HepG2 (cell line): ENCODE measurements around the gene NKX6-2. TPM values are rescaled to one million over a fixed set of nuclear protein-coding genes. Genes with fewer than 3 reads are reported as not detected.

ENCODE experiments used
- ATAC-seq: fragments of 200-7000 bp; cut with Tn5 transposase; 3 replicates; pipeline ENCODE4 v1.9.1; 2020; ENCODE audit warnings: mild to moderate bottlenecking, moderate library complexity
- BruUV-seq: library from RNA; stranded (reverse); fragments of 400-500 nt; replicated peaks from 2 replicates; lab custom pipeline; 2021; lab: Mats Ljungman, UMichigan
- CTCF ChIA-PET: fragments of 300-600 bp; formaldehyde crosslinking; extraction: SDS; loops from one replicate; lab custom pipeline; 2021; ENCODE audit warnings: low total read pairs, inconsistent platforms, low intra/inter-chr PET ratio; lab: Yijun Ruan, JAX
- POLR2A ChIA-PET: fragments of 350-600 bp; sonication (Branson Sonifier 250); formaldehyde crosslinking; loops from one replicate; lab custom pipeline; 2020; ENCODE audit warnings: antibody characterized with exemption, inconsistent platforms; lab: Yijun Ruan, JAX
- DNase-seq: peaks from one replicate; pipeline ENCODE4 v3.0.0-alpha.2; 2015; ENCODE audit warnings: low spot score
- FAIRE-seq: peaks from 3 replicates; lab custom pipeline; 2011; peaks lifted over from hg19 to GRCh38; lab: Jason Lieb, UNC
- H2AFZ ChIP-seq: one replicate; pipeline ENCODE4 v1.6.1; 2011; ENCODE audit warnings: low read length, inconsistent platforms
- H3K27ac ChIP-seq: fragments of 300-600 bp; 3 replicates; pipeline ENCODE4 v1.8.0; 2011; ENCODE audit warnings: mixed run types, mild to moderate bottlenecking, mixed read lengths, low read length, inconsistent platforms; ENCODE audit not compliant: insufficient read depth; ENCODE audit errors: extremely low read length
- H3K27me3 ChIP-seq, 2 experiments: fragments of 200-600 bp in 1 of 2; 2 replicates in 1 of 2; 3 replicates in 1 of 2; pipeline versions ENCODE4 v1.6.0 to v1.8.0; 2011; ENCODE audit warnings: low read length in 2 of 2, mild to moderate bottlenecking in 2 of 2, moderate library complexity in 2 of 2, inconsistent platforms in 1 of 2; ENCODE audit not compliant: insufficient read depth in 2 of 2, control insufficient read depth in 1 of 2
- H3K36me3 ChIP-seq, 2 experiments: fragments of 200-600 bp in 1 of 2; replicated peaks in 1 of 2; 2 replicates in 1 of 2; 3 replicates in 1 of 2; pipeline versions ENCODE4 v1.5.1 to v1.8.0; 2011; ENCODE audit warnings: low read length in 2 of 2, inconsistent platforms in 1 of 2; ENCODE audit not compliant: insufficient read depth in 2 of 2, control insufficient read depth in 1 of 2
- H3K4me1 ChIP-seq: 2 replicates; pipeline ENCODE4 v1.5.1; 2012; ENCODE audit warnings: low read length, inconsistent platforms; ENCODE audit not compliant: insufficient read depth
- H3K4me2 ChIP-seq: 2 replicates; pipeline ENCODE4 v1.6.0; 2011; ENCODE audit warnings: low read depth, low read length, inconsistent platforms
- H3K4me3 ChIP-seq, 3 experiments: fragments of 200-600 bp in 1 of 3; sonication (generic), shearing (Covaris generic) in 1 of 3; replicated peaks in 1 of 3; 2 replicates each; pipeline ENCODE4 v1.5.1; 2011 to 2016; ENCODE audit warnings: low read length in 3 of 3, inconsistent platforms in 2 of 3, low read depth in 2 of 3, mild to moderate bottlenecking in 2 of 3, control low read depth in 1 of 3, mixed read lengths in 1 of 3; ENCODE audit not compliant: insufficient read depth in 1 of 3
- H3K79me2 ChIP-seq: one replicate; pipeline ENCODE4 v1.6.1; 2011; ENCODE audit warnings: low read length, inconsistent platforms; ENCODE audit not compliant: insufficient read depth
- H3K9ac ChIP-seq: 2 replicates; pipeline ENCODE4 v1.6.0; 2011; ENCODE audit warnings: mild to moderate bottlenecking, low read depth, low read length, inconsistent platforms; ENCODE audit not compliant: insufficient read depth
- H3K9me3 ChIP-seq: 2 replicates; pipeline ENCODE4 v1.5.1; 2012; ENCODE audit warnings: mild to moderate bottlenecking, low read length
- H4K20me1 ChIP-seq: 2 replicates; pipeline ENCODE4 v1.6.0; 2011; ENCODE audit warnings: inconsistent platforms, mild to moderate bottlenecking, low read length, moderate library complexity; ENCODE audit not compliant: insufficient read depth
- DBP ChIP-seq: sonication (generic); formaldehyde crosslinking; IDR thresholded peaks from 2 replicates; pipeline ENCODE4 v1.4.0; 2020; ENCODE audit warnings: missing genetic modification reagents; ENCODE audit errors: not compliant biosample characterization
- SNAPC5 ChIP-seq: sonication (generic); formaldehyde crosslinking; IDR thresholded peaks from 2 replicates; pipeline ENCODE4 v1.8.1; 2023; ENCODE audit warnings: mild to moderate bottlenecking, missing genetic modification reagents, borderline replicate concordance
- TCF7L2 ChIP-seq: IDR thresholded peaks from 2 replicates; pipeline ENCODE4 v1.6.1; 2011; ENCODE audit warnings: mild to moderate bottlenecking, low read depth, low read length, moderate library complexity
- YEATS4 ChIP-seq: sonication (generic); formaldehyde crosslinking; IDR thresholded peaks from 2 replicates; pipeline ENCODE4 v1.4.0; 2020; ENCODE audit warnings: missing genetic modification reagents, borderline replicate concordance
- ZFP36L2 ChIP-seq: sonication (generic); formaldehyde crosslinking; IDR thresholded peaks from 2 replicates; pipeline ENCODE4 v1.4.0; 2020; ENCODE audit warnings: missing genetic modification reagents
- ZFP62 ChIP-seq: sonication (generic); formaldehyde crosslinking; IDR thresholded peaks from 2 replicates; pipeline ENCODE4 v1.4.0; 2020; ENCODE audit warnings: missing genetic modification reagents
- ZNF317 ChIP-seq: sonication (generic); formaldehyde crosslinking; IDR thresholded peaks from 2 replicates; pipeline ENCODE4 v1.5.0; 2020; ENCODE audit warnings: mild to moderate bottlenecking, missing genetic modification reagents
- ZNF354B ChIP-seq: sonication (generic); formaldehyde crosslinking; IDR thresholded peaks from 2 replicates; pipeline ENCODE4 v1.8.0; 2022; ENCODE audit warnings: mild to moderate bottlenecking, missing genetic modification reagents
- ZNF512B ChIP-seq: sonication (generic); formaldehyde crosslinking; IDR thresholded peaks from 2 replicates; pipeline ENCODE4 v1.5.1; 2020; ENCODE audit warnings: missing genetic modification reagents, mild to moderate bottlenecking, borderline replicate concordance
- ZNF674 ChIP-seq: sonication (generic); formaldehyde crosslinking; IDR thresholded peaks from 2 replicates; pipeline ENCODE4 v1.5.0; 2020; ENCODE audit warnings: low read depth, mild to moderate bottlenecking, missing genetic modification reagents
- ZNF687 ChIP-seq: sonication (generic); formaldehyde crosslinking; IDR thresholded peaks from 2 replicates; pipeline ENCODE4 v1.5.1; 2020; ENCODE audit warnings: mild to moderate bottlenecking, missing genetic modification reagents, moderate library complexity
- WGBS: methylation state at CpG from one replicate; pipeline ENCODE4 v1.1.6; 2017; ENCODE audit warnings: low lambda C conversion rate; 5-methylcytosine and 5-hydroxymethylcytosine counted together
- in situ Hi-C: cut with HindIII; loops from 2 replicates; pipeline ENCODE4 v1.10.0; 2017; ENCODE audit warnings: low pct_unique_long_range_greater_than_20kb; ENCODE audit not compliant: extremely low pct_ligation_motif_present
- intact Hi-C: fragments of 100-400 bp; cut with micrococcal nuclease; formaldehyde crosslinking; loops from one replicate; pipeline ENCODE4 v1.10.0; 2022; ENCODE audit not compliant: unreplicated experiment
- polyA plus RNA-seq, 8 experiments: library from polyadenylated mRNA; depleted of rRNA in 3 of 8; stranded (reverse) in 7 of 8; unstranded in 1 of 8; fragments of >200 nt; fragmentation: Illumina TruSeq in 4 of 8; extraction: Trizol in 4 of 8; gene quantifications; 2 replicates each; pipeline versions ENCODE4 v1.2.1 to v1.2.3, GENCODE V29; 2011 to 2016; ENCODE audit warnings: low read depth in 4 of 8, missing spikeins in 1 of 8, mixed read lengths in 1 of 8; ENCODE audit not compliant: insufficient read depth in 1 of 8
- total RNA-seq, 5 experiments: library from RNA; depleted of rRNA; stranded (reverse); fragments of >200 nt; fragmentation: Illumina TruSeq; extraction: Trizol; gene quantifications; 2 replicates each; pipeline ENCODE4 v1.2.3, GENCODE V29; 2016; ENCODE audit warnings: low read depth in 1 of 5

NKX6-2 gene
- total and polyA plus RNA-seq, 2 of the 13 experiments (the other 11 are each of a cell fraction or from before 2014, with no cell fraction given), result not detected

GRCh38 chr10:132776186-132776585 lies 9.8 kb downstream of the NKX6-2 start:
- in situ Hi-C loops (no loop called here), intact Hi-C loops (no loop called here)
- no TSS peak for BruUV-seq
- ChIA-PET POLR2A (no interaction called here), CTCF (no interaction called here)
- no peak for DNase-seq
- H3K9ac ChIP-seq, result no peak overlapping the region
- no peak overlapping the region for H2AFZ ChIP-seq
- no peak overlapping the region for H3K27ac ChIP-seq
- H3K79me2 ChIP-seq, result no peaks in the 10 kb centered on the region
- no peak for ATAC-seq
- no peak overlapping the region for H3K4me2 ChIP-seq
- WGBS, result 98% methylated on average over 6 of the region's 18 CpGs
- H4K20me1 ChIP-seq, result no peaks in the 10 kb centered on the region
- H3K27me3 ChIP-seq, result no peaks in the 10 kb centered on the region
- peaks cover 12% of the 10 kb centered on the region for H3K4me1 ChIP-seq
- no peak overlapping the region for H3K4me3 ChIP-seq
- no peaks in the 10 kb centered on the region for H3K36me3 ChIP-seq
- no peak for FAIRE-seq
- H3K9me3 ChIP-seq, result no peaks in the 10 kb centered on the region
- TF ChIP-seq SNAPC5 (CRISPR knock-in tag) (no peak), ZFP62 (CRISPR knock-in tag) (no peak), ZFP36L2 (CRISPR knock-in tag) (no peak), YEATS4 (CRISPR knock-in tag) (no peak), ZNF512B (CRISPR knock-in tag) (no peak), ZNF354B (CRISPR knock-in tag) (no peak), ZNF674 (no peak), TCF7L2 (no peak), DBP (CRISPR knock-in tag) (no peak), ZNF317 (CRISPR knock-in tag) (no peak), ZNF687 (CRISPR knock-in tag) (no peak)
